Brain microvascular endothelial cell (primary cell): Measurements from ENCODE around the gene LRRC66.

Source experiments
- DNase-seq: peaks from one replicate; pipeline ENCODE4 v3.0.0-alpha.2; 2020
- H3K27ac ChIP-seq: fragments of 250-450 bp; sonication (Bioruptor Pico); 2 replicates; pipeline ENCODE4 v1.5.1; 2020; ENCODE audit warnings: mild to moderate bottlenecking, moderate library complexity
- H3K27me3 ChIP-seq: fragments of 250-450 bp; sonication (Bioruptor Pico); replicated peaks from 2 replicates; pipeline ENCODE4 v1.5.1; 2020; ENCODE audit warnings: mild to moderate bottlenecking
- H3K36me3 ChIP-seq: fragments of 250-450 bp; sonication (Bioruptor Pico); replicated peaks from 2 replicates; pipeline ENCODE4 v1.5.1; 2020; ENCODE audit warnings: mild to moderate bottlenecking
- H3K4me3 ChIP-seq: 2 replicates; pipeline ENCODE4 v1.5.1; 2011; ENCODE audit warnings: low read depth, mild to moderate bottlenecking, control low read depth, low read length, moderate library complexity
- in situ Hi-C: cut with HindIII; loops from 2 replicates; pipeline ENCODE4 v1.10.0; 2017; ENCODE audit warnings: low sequenced_read_pairs, low pct_ligation_motif_present
- TF ChIP-seq, protein P1 (sequence below): IDR thresholded peaks from 2 replicates; pipeline ENCODE4 v1.5.1; 2011; ENCODE audit warnings: low read depth, mild to moderate bottlenecking, moderate library complexity, low read length, control low read depth, inconsistent platforms; ENCODE audit errors: missing control alignments

LRRC66 gene

DNA sequence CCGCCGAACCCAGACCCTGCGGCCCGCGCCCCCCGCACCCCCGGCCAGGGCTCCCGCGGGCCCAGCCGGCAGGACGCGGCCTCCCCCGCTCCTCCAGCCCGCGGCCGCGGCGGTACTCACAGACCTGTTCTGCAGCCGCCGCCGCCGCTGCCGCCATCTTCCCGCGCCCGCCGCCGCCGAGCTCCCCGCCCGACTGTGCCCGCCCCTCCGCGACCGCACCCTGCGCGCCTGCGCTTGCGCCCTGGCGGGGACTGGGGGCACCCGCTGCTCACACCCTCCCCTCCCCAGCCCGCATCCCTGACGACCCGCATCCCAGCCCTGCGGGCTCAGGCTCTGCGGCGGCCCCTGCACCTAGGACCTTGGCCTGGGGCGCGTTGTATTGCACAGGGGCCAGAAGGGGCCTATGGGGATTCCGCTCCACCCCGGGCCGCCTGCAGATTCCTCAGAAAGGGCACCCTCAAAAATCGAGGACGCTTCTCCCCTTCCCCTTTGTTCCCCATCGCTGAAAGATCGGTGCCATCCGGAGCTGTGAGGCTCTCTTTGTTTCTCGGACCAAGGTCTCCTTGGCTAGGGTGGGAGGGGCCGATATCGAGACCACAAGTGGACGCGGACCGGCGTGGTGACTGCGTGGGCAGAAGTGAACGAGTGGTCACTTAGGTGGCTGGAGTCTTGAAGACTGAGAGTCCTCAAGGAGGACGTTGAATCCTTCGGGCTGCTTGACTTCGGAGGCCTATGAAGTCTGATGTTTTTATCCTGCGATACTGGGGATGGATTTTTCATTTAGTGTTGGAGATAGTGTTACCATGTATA lies 18.1 kb upstream of the LRRC66 start, which contains the start of gene SGCB:
Gene SGCB (minus strand): TSS at position 197 of the 810 bp plus-strand sequence. CDS start 40 bp downstream, at position 157.
- in situ Hi-C loops: no loop called here
- no peak for DNase-seq
- Histone ChIP-seq H3K27me3 (no peaks in the 10 kb centered on the region), H3K27ac (no peak within 1 kb of the TSS), H3K36me3 (no peaks in the 10 kb centered on the region), H3K4me3 (peak within 1 kb of the TSS; percentile 75)
- TF ChIP-seq, protein P1, sequence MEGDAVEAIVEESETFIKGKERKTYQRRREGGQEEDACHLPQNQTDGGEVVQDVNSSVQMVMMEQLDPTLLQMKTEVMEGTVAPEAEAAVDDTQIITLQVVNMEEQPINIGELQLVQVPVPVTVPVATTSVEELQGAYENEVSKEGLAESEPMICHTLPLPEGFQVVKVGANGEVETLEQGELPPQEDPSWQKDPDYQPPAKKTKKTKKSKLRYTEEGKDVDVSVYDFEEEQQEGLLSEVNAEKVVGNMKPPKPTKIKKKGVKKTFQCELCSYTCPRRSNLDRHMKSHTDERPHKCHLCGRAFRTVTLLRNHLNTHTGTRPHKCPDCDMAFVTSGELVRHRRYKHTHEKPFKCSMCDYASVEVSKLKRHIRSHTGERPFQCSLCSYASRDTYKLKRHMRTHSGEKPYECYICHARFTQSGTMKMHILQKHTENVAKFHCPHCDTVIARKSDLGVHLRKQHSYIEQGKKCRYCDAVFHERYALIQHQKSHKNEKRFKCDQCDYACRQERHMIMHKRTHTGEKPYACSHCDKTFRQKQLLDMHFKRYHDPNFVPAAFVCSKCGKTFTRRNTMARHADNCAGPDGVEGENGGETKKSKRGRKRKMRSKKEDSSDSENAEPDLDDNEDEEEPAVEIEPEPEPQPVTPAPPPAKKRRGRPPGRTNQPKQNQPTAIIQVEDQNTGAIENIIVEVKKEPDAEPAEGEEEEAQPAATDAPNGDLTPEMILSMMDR: no peak

DNA sequence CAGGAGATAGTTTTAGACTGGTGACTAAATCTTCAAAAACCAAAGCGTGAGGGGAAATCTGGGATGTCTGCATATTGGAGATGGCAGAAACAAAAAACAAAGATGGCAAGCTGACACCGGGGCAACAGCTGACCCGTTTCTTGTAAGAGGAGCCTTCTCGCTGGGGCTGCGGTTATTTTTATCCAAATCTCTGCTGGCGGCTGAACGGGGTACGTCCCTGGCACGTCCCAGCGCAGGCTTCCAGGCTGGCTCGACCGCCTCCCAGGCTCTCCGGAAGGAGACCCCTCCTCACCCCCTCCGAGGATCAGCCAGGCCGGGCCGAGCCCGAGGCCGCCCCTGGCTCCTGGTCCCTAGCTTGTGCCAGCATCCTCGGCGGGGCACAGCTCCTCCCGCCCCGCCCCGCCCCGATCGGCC lies 17.5 kb upstream of the LRRC66 start:
- in situ Hi-C loops: no loop called here
- no peaks in the 10 kb centered on the region for H3K27me3 ChIP-seq
- DNase-seq: no peak
- H3K36me3 ChIP-seq: no peaks in the 10 kb centered on the region
- peak overlapping the region; percentile 75 for H3K4me3 ChIP-seq
- no peak overlapping the region for H3K27ac ChIP-seq
- TF ChIP-seq, protein P1: no peak

- in situ Hi-C loops: no loop called here
- Histone ChIP-seq H3K27ac (no peak overlapping the region), H3K4me3 (peak overlapping the region; percentile 75), H3K36me3 (no peaks in the 10 kb centered on the region), H3K27me3 (no peaks in the 10 kb centered on the region)
- TF ChIP-seq, protein P1: no peak
- no peak for DNase-seq
Observed at GRCh38 chr4:52036886-52037530, 16.8 kb upstream of the LRRC66 start.

GRCh38 chr4:52035190-52035589 lies 15.0 kb upstream of the LRRC66 start:
- in situ Hi-C loops: no loop called here
- DNase-seq: no peak
- H3K4me3 ChIP-seq: no peak overlapping the region
- no peaks in the 10 kb centered on the region for H3K27me3 ChIP-seq
- H3K27ac ChIP-seq: no peak overlapping the region
- no peaks in the 10 kb centered on the region for H3K36me3 ChIP-seq
- TF ChIP-seq, protein P1: no peak

DNA sequence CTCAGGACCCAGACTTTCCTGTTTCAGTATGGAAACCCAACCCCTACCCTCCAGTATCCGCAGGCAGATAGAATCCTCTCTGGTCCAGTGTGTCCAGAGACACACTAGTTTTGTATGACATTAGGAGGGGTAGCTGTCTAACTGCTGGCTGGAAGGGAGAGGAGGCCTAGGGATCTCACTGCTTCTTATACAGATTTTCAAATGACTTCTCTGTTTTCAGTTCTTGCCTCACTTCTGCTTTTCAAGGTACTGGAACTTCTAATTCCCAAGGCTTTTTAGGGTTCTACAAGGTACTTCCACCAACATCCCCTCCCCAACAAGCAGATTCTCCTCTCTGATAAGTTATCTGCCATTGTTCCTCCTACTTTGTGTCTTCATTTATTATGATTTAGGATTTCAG lies 11.8 kb upstream of the LRRC66 start:
- TF ChIP-seq, protein P1: no peak
- Histone ChIP-seq H3K27ac (no peak overlapping the region), H3K4me3 (no peak overlapping the region), H3K36me3 (peaks cover 6% of the 10 kb centered on the region), H3K27me3 (no peaks in the 10 kb centered on the region)
- in situ Hi-C loops: no loop called here
- DNase-seq: no peak
